Panc1 (cell line): ENCODE data around the gene KIAA0586. TPM values are rescaled to one million over a fixed set of nuclear protein-coding genes. Genes with fewer than 3 reads are reported as not detected.
A peak's percentile ranks its signal among the peaks of the same experiment; 100 is the strongest.

ENCODE experiments used
- ATAC-seq: fragments of 200-7000 bp; cut with Tn5 transposase; 2 replicates; pipeline ENCODE4 v1.9.1; 2020; ENCODE audit warnings: mild to moderate bottlenecking, moderate library complexity
- BruUV-seq: library from RNA; stranded (reverse); fragments of 400-500 nt; replicated peaks from 2 replicates; lab custom pipeline; 2021; lab: Mats Ljungman, UMichigan
- CTCF ChIA-PET: fragments of 300-600 bp; sonication (Branson Sonifier 250); formaldehyde crosslinking; loops from one replicate; lab custom pipeline; 2022; ENCODE audit warnings: antibody characterized with exemption; lab: Charles Lee
- POLR2A ChIA-PET: fragments of 300-600 bp; sonication (Branson Sonifier 250); formaldehyde crosslinking; loops from one replicate; lab custom pipeline; 2022; ENCODE audit warnings: antibody characterized with exemption; lab: Charles Lee
- DNase-seq: peaks from one replicate; pipeline ENCODE4 v3.0.0-alpha.2; 2010; ENCODE audit warnings: low read depth, low spot score
- H3K27ac ChIP-seq: 2 replicates; pipeline ENCODE4 v1.5.1; 2011; ENCODE audit warnings: mild to moderate bottlenecking, low read length, inconsistent platforms
- H3K27me3 ChIP-seq: fragments of 200-500 bp; sonication (Bioruptor generic); 2 replicates; pipeline ENCODE4 v1.6.0; 2014; ENCODE audit warnings: low read length, inconsistent platforms; ENCODE audit not compliant: control insufficient read depth, insufficient read depth
- H3K36me3 ChIP-seq: fragments of 200-500 bp; sonication (Bioruptor generic); 2 replicates; pipeline ENCODE4 v1.5.1; 2014; ENCODE audit warnings: inconsistent platforms, mild to moderate bottlenecking, low read length, moderate library complexity; ENCODE audit not compliant: control insufficient read depth, insufficient read depth
- H3K4me1 ChIP-seq: 2 replicates; pipeline ENCODE4 v1.5.1; 2011; ENCODE audit warnings: inconsistent platforms, mild to moderate bottlenecking, low read length, moderate library complexity; ENCODE audit not compliant: control insufficient read depth, insufficient read depth
- H3K4me3 ChIP-seq, 2 experiments: 2 replicates each; pipeline ENCODE4 v1.5.1; 2011 to 2012; ENCODE audit warnings: low read depth in 2 of 2, low read length in 2 of 2, mild to moderate bottlenecking in 2 of 2, inconsistent platforms in 1 of 2, moderate library complexity in 1 of 2
- H3K9me3 ChIP-seq: fragments of 200-500 bp; sonication (Bioruptor generic); 2 replicates; pipeline ENCODE4 v1.5.1; 2014; ENCODE audit warnings: low read depth, mild to moderate bottlenecking, inconsistent platforms, low read length, moderate library complexity; ENCODE audit not compliant: control insufficient read depth, insufficient read depth
- POLR2AphosphoS5 ChIP-seq: IDR thresholded peaks from 2 replicates; pipeline ENCODE4 v1.6.1; 2012; ENCODE audit warnings: mild to moderate bottlenecking, low read depth, low read length, moderate library complexity
- SIN3A ChIP-seq: IDR thresholded peaks from 2 replicates; pipeline ENCODE4 v1.6.1; 2012; ENCODE audit warnings: low read depth, mild to moderate bottlenecking, low read length, moderate library complexity, borderline replicate concordance; ENCODE audit not compliant: insufficient read depth
- TCF7L2 ChIP-seq: IDR thresholded peaks from 2 replicates; pipeline ENCODE4 v1.6.1; 2011; ENCODE audit warnings: mild to moderate bottlenecking, low read depth, low read length, inconsistent platforms
- in situ Hi-C: cut with HindIII; loops from 2 replicates; pipeline ENCODE4 v1.10.0; 2016; ENCODE audit warnings: low sequenced_read_pairs, low pct_unique_long_range_greater_than_20kb
- intact Hi-C: fragments of 100-400 bp; cut with micrococcal nuclease; formaldehyde crosslinking; loops from one replicate; pipeline ENCODE4 v1.10.0; 2022; ENCODE audit not compliant: unreplicated experiment
- total RNA-seq: library from RNA; stranded (reverse); gene quantifications from one replicate; pipeline ENCODE4 v1.2.1, GENCODE V29; 2021; ENCODE audit not compliant: unreplicated experiment
- TF ChIP-seq, protein P1 (sequence below): fragments of 450-650 bp; IDR thresholded peaks from 2 replicates; pipeline ENCODE4 v1.5.1; 2017; ENCODE audit warnings: mild to moderate bottlenecking
- TF ChIP-seq, protein P2 (sequence below), 2 experiments: IDR thresholded peaks; 2 replicates each; pipeline ENCODE4 v1.6.1; 2011 to 2012; ENCODE audit warnings: low read depth in 2 of 2, control low read depth in 1 of 2, low read length in 1 of 2, mild to moderate bottlenecking in 1 of 2, moderate library complexity in 1 of 2; ENCODE audit not compliant: insufficient read depth in 1 of 2

The KIAA0586 gene
- total RNA-seq, 1 experiment from 2014 or later: 14.7 TPM

DNA sequence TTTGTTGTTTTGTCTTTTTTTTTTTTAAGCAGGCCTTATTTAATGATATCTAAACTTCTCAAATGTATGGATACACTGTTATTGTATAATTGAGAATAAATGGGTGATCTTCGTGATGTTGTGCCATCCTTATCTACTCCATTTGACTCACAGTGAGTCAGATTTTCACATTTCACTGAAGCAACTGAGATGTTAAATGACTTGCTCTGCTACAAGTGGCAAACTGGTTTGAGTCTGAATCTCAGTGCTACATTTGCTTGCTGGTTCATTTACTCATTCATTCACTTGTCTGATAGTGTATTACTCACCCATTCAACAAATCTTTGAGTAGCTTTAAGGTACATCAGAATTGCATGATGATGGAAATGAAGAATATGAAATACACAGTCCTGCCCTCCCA, 2.6 kb downstream of the KIAA0586 start:
- CTCF ChIA-PET: interaction anchor here (0.6 kb wide), 1 partner anchor 39 kb away, joined by 4 read pairs; no protein-coding TSS in a partner anchor
- H3K4me3 ChIP-seq: 0 out of 4 replicates have a peak overlapping the region, but pooled peaks of 1 of the 2 experiments have one; percentile 91
- in situ Hi-C loops (no loop called here), intact Hi-C loops (no loop called here)
- H3K36me3 ChIP-seq: no peaks in the 10 kb centered on the region; the same call in none of the 2 replicates
- no peak for ATAC-seq
- peak overlapping the region; percentile 34; the same call in 1 of the 2 replicates for H3K27ac ChIP-seq
- POLR2A ChIA-PET: no interaction called here
- no peak for TF ChIP-seq TCF7L2
- TF ChIP-seq, protein P1, sequence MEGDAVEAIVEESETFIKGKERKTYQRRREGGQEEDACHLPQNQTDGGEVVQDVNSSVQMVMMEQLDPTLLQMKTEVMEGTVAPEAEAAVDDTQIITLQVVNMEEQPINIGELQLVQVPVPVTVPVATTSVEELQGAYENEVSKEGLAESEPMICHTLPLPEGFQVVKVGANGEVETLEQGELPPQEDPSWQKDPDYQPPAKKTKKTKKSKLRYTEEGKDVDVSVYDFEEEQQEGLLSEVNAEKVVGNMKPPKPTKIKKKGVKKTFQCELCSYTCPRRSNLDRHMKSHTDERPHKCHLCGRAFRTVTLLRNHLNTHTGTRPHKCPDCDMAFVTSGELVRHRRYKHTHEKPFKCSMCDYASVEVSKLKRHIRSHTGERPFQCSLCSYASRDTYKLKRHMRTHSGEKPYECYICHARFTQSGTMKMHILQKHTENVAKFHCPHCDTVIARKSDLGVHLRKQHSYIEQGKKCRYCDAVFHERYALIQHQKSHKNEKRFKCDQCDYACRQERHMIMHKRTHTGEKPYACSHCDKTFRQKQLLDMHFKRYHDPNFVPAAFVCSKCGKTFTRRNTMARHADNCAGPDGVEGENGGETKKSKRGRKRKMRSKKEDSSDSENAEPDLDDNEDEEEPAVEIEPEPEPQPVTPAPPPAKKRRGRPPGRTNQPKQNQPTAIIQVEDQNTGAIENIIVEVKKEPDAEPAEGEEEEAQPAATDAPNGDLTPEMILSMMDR: no peak
- TF ChIP-seq, protein P2, sequence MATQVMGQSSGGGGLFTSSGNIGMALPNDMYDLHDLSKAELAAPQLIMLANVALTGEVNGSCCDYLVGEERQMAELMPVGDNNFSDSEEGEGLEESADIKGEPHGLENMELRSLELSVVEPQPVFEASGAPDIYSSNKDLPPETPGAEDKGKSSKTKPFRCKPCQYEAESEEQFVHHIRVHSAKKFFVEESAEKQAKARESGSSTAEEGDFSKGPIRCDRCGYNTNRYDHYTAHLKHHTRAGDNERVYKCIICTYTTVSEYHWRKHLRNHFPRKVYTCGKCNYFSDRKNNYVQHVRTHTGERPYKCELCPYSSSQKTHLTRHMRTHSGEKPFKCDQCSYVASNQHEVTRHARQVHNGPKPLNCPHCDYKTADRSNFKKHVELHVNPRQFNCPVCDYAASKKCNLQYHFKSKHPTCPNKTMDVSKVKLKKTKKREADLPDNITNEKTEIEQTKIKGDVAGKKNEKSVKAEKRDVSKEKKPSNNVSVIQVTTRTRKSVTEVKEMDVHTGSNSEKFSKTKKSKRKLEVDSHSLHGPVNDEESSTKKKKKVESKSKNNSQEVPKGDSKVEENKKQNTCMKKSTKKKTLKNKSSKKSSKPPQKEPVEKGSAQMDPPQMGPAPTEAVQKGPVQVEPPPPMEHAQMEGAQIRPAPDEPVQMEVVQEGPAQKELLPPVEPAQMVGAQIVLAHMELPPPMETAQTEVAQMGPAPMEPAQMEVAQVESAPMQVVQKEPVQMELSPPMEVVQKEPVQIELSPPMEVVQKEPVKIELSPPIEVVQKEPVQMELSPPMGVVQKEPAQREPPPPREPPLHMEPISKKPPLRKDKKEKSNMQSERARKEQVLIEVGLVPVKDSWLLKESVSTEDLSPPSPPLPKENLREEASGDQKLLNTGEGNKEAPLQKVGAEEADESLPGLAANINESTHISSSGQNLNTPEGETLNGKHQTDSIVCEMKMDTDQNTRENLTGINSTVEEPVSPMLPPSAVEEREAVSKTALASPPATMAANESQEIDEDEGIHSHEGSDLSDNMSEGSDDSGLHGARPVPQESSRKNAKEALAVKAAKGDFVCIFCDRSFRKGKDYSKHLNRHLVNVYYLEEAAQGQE (IDR thresholded peaks at IDR 0.05; ENCODE audit: insufficient read depth in 1 of 2, low read depth in 2 of 2, low read length in 1 of 2): no peak
- no peak for TF ChIP-seq SIN3A
- TF ChIP-seq POLR2AphosphoS5: no peak
- no TSS peak for BruUV-seq
- H3K9me3 ChIP-seq: no peaks in the 10 kb centered on the region
- H3K4me1 ChIP-seq: peaks cover 5% of the 10 kb centered on the region; the same call in 1 of the 2 replicates
- no peak for DNase-seq
- H3K27me3 ChIP-seq: no peaks in the 10 kb centered on the region

DNA sequence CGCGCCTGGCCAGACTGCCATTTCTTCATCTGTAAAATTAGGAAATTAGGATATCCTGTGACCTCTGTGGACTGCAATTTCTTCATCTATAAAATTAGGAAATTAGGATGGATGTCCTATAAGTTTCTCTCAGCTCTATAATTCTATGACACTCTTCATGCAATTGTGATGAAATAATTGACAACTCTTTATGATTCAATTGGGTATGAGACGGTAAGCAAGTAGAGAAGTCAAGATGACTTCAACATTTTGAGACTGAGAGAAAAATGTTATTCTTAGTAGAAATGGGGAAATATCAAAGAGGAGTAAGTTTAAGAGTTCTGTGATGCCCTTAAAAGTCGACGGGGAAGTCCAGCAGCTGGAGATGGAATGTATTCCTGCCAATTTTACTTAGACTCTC, 12.0 kb downstream of the KIAA0586 start:
- DNase-seq (no peak), ATAC-seq (no peak)
- POLR2A ChIA-PET: no interaction called here
- Histone ChIP-seq H3K27me3 (no peaks in the 10 kb centered on the region), H3K9me3 (no peaks in the 10 kb centered on the region), H3K27ac (no peak overlapping the region), H3K36me3 (no peaks in the 10 kb centered on the region; the same call in 1 of the 2 replicates), H3K4me3 (no peak overlapping the region), H3K4me1 (no peaks in the 10 kb centered on the region)
- TF ChIP-seq, protein P2 (IDR thresholded peaks at IDR 0.05; ENCODE audit: insufficient read depth in 1 of 2, low read depth in 2 of 2, low read length in 1 of 2): no peak
- TF ChIP-seq SIN3A (no peak), POLR2AphosphoS5 (no peak), TCF7L2 (no peak)
- TF ChIP-seq, protein P1: no peak
- no TSS peak for BruUV-seq
- CTCF ChIA-PET: no interaction called here
- in situ Hi-C loops: no loop called here
- intact Hi-C loops: no loop called here
